Sigmoid colon (tissue), 4 donors: Measurements from ENCODE around the gene MYL10.

ENCODE experiments used
- EP300 ChIP-seq, 4 donors: sonication (generic); formaldehyde crosslinking; IDR thresholded peaks; one replicate each; pipeline ENCODE4 v1.6.1; 2017; ENCODE audit warnings: antibody characterized with exemption in 4 of 4
- POLR2A ChIP-seq, 2 donors: fragments of 450-650 bp; IDR thresholded peaks; one replicate each; pipeline ENCODE4 v1.6.1; 2016; ENCODE audit warnings: antibody characterized with exemption in 2 of 2, mild to moderate bottlenecking in 2 of 2, moderate library complexity in 2 of 2
- POLR2AphosphoS5 ChIP-seq, 4 donors: sonication (generic); formaldehyde crosslinking; IDR thresholded peaks; one replicate each; pipeline ENCODE4 v1.6.1; 2017; ENCODE audit warnings: antibody characterized with exemption in 4 of 4
- TF ChIP-seq, protein P1 (sequence below), 4 experiments: fragments of 450-650 bp in 3 of 4; fragments of 200-600 bp in 1 of 4; IDR thresholded peaks; one replicate each; pipeline ENCODE4 v1.5.1; 2016 to 2019; ENCODE audit warnings: antibody characterized with exemption in 4 of 4, mild to moderate bottlenecking in 3 of 4, moderate library complexity in 2 of 4

DNA sequence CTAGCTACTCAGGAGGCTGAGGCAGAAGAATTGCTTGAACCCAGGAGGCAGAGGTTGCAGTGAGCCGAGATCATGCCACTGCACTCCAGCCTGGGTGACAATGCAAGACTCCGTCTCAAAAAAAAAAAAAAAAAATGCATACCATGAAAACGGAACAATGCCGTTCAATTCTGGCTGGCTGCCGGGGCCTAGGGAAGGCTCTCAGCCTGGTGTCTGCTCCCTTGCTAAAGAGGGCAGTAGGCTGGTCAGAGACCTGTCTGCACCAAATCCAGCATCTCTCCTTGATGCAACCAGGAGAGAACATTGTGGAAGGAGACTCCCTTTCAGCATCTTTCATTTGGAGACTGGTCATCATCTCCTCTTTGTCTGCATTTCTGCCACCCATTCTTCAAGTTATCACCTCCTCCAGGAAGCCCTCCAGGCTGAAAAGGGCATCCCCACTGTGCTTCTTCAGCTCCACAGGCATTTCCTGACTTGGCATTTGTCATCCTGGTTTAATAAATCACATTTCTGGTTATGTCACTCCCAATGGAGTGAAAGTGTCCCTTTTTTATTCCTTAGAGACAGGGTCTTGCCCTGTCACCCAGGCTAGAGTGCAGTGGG is 24.7 kb downstream of the MYL10 start:
- TF ChIP-seq, protein P1, sequence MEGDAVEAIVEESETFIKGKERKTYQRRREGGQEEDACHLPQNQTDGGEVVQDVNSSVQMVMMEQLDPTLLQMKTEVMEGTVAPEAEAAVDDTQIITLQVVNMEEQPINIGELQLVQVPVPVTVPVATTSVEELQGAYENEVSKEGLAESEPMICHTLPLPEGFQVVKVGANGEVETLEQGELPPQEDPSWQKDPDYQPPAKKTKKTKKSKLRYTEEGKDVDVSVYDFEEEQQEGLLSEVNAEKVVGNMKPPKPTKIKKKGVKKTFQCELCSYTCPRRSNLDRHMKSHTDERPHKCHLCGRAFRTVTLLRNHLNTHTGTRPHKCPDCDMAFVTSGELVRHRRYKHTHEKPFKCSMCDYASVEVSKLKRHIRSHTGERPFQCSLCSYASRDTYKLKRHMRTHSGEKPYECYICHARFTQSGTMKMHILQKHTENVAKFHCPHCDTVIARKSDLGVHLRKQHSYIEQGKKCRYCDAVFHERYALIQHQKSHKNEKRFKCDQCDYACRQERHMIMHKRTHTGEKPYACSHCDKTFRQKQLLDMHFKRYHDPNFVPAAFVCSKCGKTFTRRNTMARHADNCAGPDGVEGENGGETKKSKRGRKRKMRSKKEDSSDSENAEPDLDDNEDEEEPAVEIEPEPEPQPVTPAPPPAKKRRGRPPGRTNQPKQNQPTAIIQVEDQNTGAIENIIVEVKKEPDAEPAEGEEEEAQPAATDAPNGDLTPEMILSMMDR (IDR thresholded peaks at IDR 0.05): no peak
- TF ChIP-seq EP300 (IDR thresholded peaks at IDR 0.05) (no peak), POLR2A (IDR thresholded peaks at IDR 0.05) (no peak), POLR2AphosphoS5 (IDR thresholded peaks at IDR 0.05) (no peak)
